DND-41 (cell line): ENCODE results near the gene ANKRD18A.
A peak's percentile ranks its signal among the peaks of the same experiment; 100 is the strongest.

Source experiments
- CTCF ChIP-seq: IDR thresholded peaks from 2 replicates; pipeline ENCODE4 v1.5.1; 2012; ENCODE audit warnings: borderline replicate concordance, low read length, moderate library complexity, mild to moderate bottlenecking; ENCODE audit not compliant: poor library complexity, severe bottlenecking; ENCODE audit errors: extremely low read depth
- EZH2 ChIP-seq: IDR thresholded peaks from 3 replicates; pipeline ENCODE4 v1.6.1; 2012; ENCODE audit warnings: borderline replicate concordance, low read depth, mild to moderate bottlenecking, moderate library complexity, low read length, inconsistent platforms; ENCODE audit not compliant: severe bottlenecking

- TF ChIP-seq CTCF (peak; percentile 62), EZH2 (no peak)
Observed at GRCh38 chr9:38641985-38642864, 21.8 kb upstream of the ANKRD18A start.
